ENCODE results near the gene ARID4B.

DNA sequence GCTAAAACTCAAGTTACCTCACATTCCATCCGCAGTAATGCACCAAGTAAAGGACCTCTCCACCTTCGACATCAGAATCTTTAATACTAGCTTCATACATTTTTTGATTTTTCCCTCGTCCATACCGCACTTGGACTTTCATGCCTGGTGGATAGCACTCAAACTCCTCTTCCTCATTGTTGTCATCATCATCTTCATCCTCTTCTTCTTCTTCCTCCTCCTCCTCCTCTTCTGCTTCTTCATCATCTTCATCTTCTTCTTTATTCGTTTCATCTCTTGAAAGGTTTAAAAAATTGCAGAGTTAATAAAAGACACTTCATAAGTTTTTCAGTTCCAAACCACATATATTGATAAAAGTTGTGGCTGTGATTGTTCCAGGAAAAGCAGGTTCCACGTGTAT is 114.2 kb downstream of the ARID4B start:
- TF ChIP-seq POLR2A (IDR thresholded peaks at IDR 0.05): no peak
- TF ChIP-seq, protein P1, sequence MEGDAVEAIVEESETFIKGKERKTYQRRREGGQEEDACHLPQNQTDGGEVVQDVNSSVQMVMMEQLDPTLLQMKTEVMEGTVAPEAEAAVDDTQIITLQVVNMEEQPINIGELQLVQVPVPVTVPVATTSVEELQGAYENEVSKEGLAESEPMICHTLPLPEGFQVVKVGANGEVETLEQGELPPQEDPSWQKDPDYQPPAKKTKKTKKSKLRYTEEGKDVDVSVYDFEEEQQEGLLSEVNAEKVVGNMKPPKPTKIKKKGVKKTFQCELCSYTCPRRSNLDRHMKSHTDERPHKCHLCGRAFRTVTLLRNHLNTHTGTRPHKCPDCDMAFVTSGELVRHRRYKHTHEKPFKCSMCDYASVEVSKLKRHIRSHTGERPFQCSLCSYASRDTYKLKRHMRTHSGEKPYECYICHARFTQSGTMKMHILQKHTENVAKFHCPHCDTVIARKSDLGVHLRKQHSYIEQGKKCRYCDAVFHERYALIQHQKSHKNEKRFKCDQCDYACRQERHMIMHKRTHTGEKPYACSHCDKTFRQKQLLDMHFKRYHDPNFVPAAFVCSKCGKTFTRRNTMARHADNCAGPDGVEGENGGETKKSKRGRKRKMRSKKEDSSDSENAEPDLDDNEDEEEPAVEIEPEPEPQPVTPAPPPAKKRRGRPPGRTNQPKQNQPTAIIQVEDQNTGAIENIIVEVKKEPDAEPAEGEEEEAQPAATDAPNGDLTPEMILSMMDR (IDR thresholded peaks at IDR 0.05): no peak
- no peak for TF ChIP-seq POLR2AphosphoS5 (IDR thresholded peaks at IDR 0.05)
- TF ChIP-seq EP300 (IDR thresholded peaks at IDR 0.05): no peak

All from gastroesophageal sphincter (tissue), 3 donors.